GM12873 (cell line): ENCODE data around the gene CCL26.

ENCODE experiments used
- TF ChIP-seq, protein P1 (sequence below): IDR thresholded peaks from 2 replicates; pipeline ENCODE4 v1.5.1; 2012; ENCODE audit warnings: low read depth, mild to moderate bottlenecking, moderate library complexity, low read length, control low read depth; ENCODE audit not compliant: insufficient read depth; ENCODE audit errors: missing control alignments

Gene CCL26

DNA sequence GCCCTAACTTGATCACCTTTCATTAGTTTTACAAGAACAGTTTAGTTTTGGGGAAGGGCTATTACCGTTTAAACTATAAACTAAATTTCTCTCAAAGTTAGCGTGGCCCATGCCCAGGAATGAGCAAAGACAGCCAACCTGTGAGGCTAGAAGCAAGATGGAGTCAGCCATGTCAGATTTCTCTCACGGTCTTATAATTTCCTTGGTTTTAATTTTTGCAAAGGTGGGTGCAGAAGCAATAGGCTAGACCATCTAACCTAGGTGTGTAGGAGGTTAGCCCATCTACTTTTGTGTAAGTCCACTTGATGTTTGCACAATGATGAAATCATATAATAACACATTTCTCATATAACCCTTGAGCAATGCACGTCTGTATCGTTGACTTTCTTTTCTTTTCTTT, 32.7 kb upstream of the CCL26 start:
- TF ChIP-seq, protein P1, sequence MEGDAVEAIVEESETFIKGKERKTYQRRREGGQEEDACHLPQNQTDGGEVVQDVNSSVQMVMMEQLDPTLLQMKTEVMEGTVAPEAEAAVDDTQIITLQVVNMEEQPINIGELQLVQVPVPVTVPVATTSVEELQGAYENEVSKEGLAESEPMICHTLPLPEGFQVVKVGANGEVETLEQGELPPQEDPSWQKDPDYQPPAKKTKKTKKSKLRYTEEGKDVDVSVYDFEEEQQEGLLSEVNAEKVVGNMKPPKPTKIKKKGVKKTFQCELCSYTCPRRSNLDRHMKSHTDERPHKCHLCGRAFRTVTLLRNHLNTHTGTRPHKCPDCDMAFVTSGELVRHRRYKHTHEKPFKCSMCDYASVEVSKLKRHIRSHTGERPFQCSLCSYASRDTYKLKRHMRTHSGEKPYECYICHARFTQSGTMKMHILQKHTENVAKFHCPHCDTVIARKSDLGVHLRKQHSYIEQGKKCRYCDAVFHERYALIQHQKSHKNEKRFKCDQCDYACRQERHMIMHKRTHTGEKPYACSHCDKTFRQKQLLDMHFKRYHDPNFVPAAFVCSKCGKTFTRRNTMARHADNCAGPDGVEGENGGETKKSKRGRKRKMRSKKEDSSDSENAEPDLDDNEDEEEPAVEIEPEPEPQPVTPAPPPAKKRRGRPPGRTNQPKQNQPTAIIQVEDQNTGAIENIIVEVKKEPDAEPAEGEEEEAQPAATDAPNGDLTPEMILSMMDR = no peak

DNA sequence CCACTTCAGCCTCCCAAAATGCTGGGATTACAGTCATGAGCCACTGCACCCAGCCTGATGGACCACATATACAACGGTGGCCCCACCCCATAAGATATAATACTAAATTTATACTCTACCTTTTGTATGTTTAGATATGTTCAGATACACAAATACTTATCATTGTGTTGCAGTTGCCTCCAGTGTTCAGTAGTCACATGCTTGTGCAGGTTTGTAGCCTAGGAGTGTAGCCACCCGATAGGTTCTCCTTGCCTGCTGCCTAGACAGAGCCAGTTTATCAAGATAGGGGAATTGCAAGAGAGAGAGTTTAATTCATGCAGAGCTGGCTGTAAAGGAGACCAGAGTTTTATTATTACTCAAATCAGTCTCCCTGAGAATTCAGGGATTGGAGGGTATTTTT, 32.0 kb upstream of the CCL26 start:
- TF ChIP-seq, protein P1 = no peak

- TF ChIP-seq, protein P1 = no peak
Measured at GRCh38 chr7:75802552-75802821, 30.5 kb upstream of the CCL26 start.

GRCh38 chr7:75798770-75799169, 26.8 kb upstream of the CCL26 start:
- TF ChIP-seq, protein P1 = no peak

DNA sequence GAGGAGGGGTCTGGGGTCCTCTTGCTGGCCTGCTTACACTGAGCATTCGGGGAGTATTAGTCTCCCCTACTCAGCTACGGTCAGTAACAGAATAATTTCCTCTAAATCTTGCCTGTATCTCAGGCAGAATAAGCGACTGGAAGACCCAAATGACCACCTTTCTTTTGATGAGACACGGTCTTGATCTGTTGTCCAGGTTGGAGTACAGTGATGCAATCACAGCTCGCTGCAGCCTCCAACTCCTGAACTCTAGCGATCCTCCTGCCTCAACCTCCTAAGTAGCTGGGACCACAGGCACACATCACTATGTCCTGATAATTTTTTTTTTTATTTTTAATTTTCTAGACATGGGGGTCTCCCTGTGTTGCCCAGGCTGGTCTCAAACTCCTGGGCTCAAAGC, 24.4 kb upstream of the CCL26 start:
- TF ChIP-seq, protein P1 = no peak

- TF ChIP-seq, protein P1 = no peak
Measured at GRCh38 chr7:75795831-75796285, 23.8 kb upstream of the CCL26 start.

GRCh38 chr7:75793676-75794075, 21.7 kb upstream of the CCL26 start:
- TF ChIP-seq, protein P1 = no peak
